ENCODE results near the gene RAD18.

- no peak for TF ChIP-seq EZH2 (IDR thresholded peaks at IDR 0.05)
- no peak for TF ChIP-seq POLR2AphosphoS5 (IDR thresholded peaks at IDR 0.05; ENCODE audit: borderline replicate concordance, low read depth, low read length)
Observed at GRCh38 chr3:8891303-8891702, 72.0 kb downstream of the RAD18 start.

All from SK-N-MC (cell line).